WTC11 (cell line): Measurements from ENCODE around the gene UBB.

Experiments used
- ATF6 ChIP-seq: sonication (generic); formaldehyde crosslinking; IDR thresholded peaks from 2 replicates; pipeline ENCODE4 v1.8.1; 2023; ENCODE audit warnings: mild to moderate bottlenecking, missing genetic modification reagents
- CTCF ChIP-seq: fragments of 200-600 bp; IDR thresholded peaks from 2 replicates; pipeline ENCODE4 v1.8.0; 2022; ENCODE audit warnings: antibody characterized with exemption
- GABPB1 ChIP-seq: sonication (generic); formaldehyde crosslinking; IDR thresholded peaks from 2 replicates; pipeline ENCODE4 v1.8.1; 2023; ENCODE audit warnings: mild to moderate bottlenecking, missing genetic modification reagents
- IRF2 ChIP-seq: sonication (generic); formaldehyde crosslinking; IDR thresholded peaks from 2 replicates; pipeline ENCODE4 v1.8.0; 2022; ENCODE audit warnings: low read depth, missing genetic modification reagents, borderline replicate concordance
- JAZF1 ChIP-seq: fragments of 250-450 bp; sonication (Bioruptor Pico); IDR thresholded peaks from 2 replicates; pipeline ENCODE4 v1.9.0; 2021; ENCODE audit warnings: moderate library complexity, mild to moderate bottlenecking, inconsistent platforms
- NFE2L1 ChIP-seq: sonication (generic); formaldehyde crosslinking; IDR thresholded peaks from 2 replicates; pipeline ENCODE4 v1.8.1; 2023; ENCODE audit warnings: missing genetic modification reagents
- NFYB ChIP-seq: sonication (generic); formaldehyde crosslinking; conservative IDR thresholded peaks from 2 replicates; pipeline ENCODE4 v1.8.0; 2022; ENCODE audit warnings: low read depth, missing genetic modification reagents
- NR2C2 ChIP-seq: sonication (generic); formaldehyde crosslinking; IDR thresholded peaks from 2 replicates; pipeline ENCODE4 v1.8.0; 2022; ENCODE audit warnings: mild to moderate bottlenecking, missing genetic modification reagents
- SMAD3 ChIP-seq: sonication (generic); formaldehyde crosslinking; IDR thresholded peaks from 2 replicates; pipeline ENCODE4 v1.8.0; 2022; ENCODE audit warnings: missing genetic modification reagents, mild to moderate bottlenecking, borderline replicate concordance
- SMAD4 ChIP-seq: sonication (generic); formaldehyde crosslinking; IDR thresholded peaks from 2 replicates; pipeline ENCODE4 v1.8.0; 2022; ENCODE audit warnings: mild to moderate bottlenecking, missing genetic modification reagents
- TEAD4 ChIP-seq: sonication (generic); formaldehyde crosslinking; IDR thresholded peaks from 2 replicates; pipeline ENCODE4 v1.8.0; 2022; ENCODE audit warnings: mild to moderate bottlenecking, missing genetic modification reagents
- TF ChIP-seq, protein P1 (sequence below): sonication (generic); formaldehyde crosslinking; IDR thresholded peaks from 2 replicates; pipeline ENCODE4 v1.8.1; 2023; ENCODE audit warnings: mild to moderate bottlenecking, missing genetic modification reagents
- TF ChIP-seq, protein P2 (sequence below): fragments of 250-450 bp; sonication (Bioruptor Pico); IDR thresholded peaks from 2 replicates; pipeline ENCODE4 v2.1.2; 2022; ENCODE audit warnings: mild to moderate bottlenecking, moderate library complexity

DNA sequence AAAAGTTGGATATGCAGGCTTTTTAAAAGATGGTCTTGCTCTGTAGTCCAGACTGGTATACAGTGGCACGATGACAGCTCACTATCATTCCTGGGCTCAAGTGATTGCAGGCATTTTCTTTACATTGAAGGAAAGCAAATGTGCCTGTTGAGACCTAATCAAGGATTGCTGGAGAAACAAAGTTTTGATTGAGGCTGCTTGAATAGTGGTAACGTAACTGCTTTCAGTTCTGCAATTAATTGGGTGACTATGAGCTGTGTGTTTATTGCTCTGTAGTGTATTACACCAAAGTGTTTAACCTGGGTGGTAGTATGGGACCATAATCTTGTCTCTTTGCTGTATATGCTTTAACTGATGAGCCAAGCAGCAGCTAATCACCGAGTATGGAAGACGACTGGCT is 2.3 kb downstream of the UBB start:
- no peak for TF ChIP-seq CTCF
- TF ChIP-seq GABPB1 (CRISPR knock-in tag), result no peak
- TF ChIP-seq IRF2 (CRISPR knock-in tag), result no peak
- no peak for TF ChIP-seq TEAD4 (CRISPR knock-in tag)
- no peak for TF ChIP-seq ATF6 (CRISPR knock-in tag)
- TF ChIP-seq JAZF1 (CRISPR knock-in tag), result no peak
- TF ChIP-seq SMAD4 (CRISPR knock-in tag), result no peak
- TF ChIP-seq, protein P1, sequence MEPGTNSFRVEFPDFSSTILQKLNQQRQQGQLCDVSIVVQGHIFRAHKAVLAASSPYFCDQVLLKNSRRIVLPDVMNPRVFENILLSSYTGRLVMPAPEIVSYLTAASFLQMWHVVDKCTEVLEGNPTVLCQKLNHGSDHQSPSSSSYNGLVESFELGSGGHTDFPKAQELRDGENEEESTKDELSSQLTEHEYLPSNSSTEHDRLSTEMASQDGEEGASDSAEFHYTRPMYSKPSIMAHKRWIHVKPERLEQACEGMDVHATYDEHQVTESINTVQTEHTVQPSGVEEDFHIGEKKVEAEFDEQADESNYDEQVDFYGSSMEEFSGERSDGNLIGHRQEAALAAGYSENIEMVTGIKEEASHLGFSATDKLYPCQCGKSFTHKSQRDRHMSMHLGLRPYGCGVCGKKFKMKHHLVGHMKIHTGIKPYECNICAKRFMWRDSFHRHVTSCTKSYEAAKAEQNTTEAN (CRISPR knock-in tag), result no peak
- no peak for TF ChIP-seq NFE2L1
- TF ChIP-seq NR2C2 (CRISPR knock-in tag), result no peak
- no peak for TF ChIP-seq SMAD3
- no peak for TF ChIP-seq NFYB
- TF ChIP-seq, protein P2, sequence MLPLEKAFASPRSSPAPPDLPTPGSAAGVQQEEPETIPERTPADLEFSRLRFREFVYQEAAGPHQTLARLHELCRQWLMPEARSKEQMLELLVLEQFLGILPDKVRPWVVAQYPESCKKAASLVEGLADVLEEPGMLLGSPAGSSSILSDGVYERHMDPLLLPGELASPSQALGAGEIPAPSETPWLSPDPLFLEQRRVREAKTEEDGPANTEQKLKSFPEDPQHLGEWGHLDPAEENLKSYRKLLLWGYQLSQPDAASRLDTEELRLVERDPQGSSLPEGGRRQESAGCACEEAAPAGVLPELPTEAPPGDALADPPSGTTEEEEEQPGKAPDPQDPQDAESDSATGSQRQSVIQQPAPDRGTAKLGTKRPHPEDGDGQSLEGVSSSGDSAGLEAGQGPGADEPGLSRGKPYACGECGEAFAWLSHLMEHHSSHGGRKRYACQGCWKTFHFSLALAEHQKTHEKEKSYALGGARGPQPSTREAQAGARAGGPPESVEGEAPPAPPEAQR, result no peak
